ENCODE results near the gene RPS6KA3.

GRCh38 chrX:20267607-20267930 is 860 bp upstream of the RPS6KA3 start:
- TF ChIP-seq POLR2A (IDR thresholded peaks at IDR 0.05), result no peak
- no peak for TF ChIP-seq CTCF (IDR thresholded peaks at IDR 0.05)
- no peak for TF ChIP-seq POLR2AphosphoS5 (IDR thresholded peaks at IDR 0.05)
